ENCODE measurements around the gene PC.

The PC gene

GRCh38 chr11:66915866-66916265 is 42.3 kb downstream of the PC start:
- H3F3A ChIP-seq (ENCODE audit: insufficient read depth, low read length): no peaks in the 10 kb centered on the region
- H2AFZ ChIP-seq (ENCODE audit: low read length): no peak overlapping the region
- no peaks in the 10 kb centered on the region for H3K27me3 ChIP-seq (replicated peaks; ENCODE audit: insufficient read depth, low read length)
- no peak overlapping the region for H3K4me2 ChIP-seq (ENCODE audit: low read depth, low read length)
- no peaks in the 10 kb centered on the region for H3K9me2 ChIP-seq (replicated peaks; ENCODE audit: insufficient read depth, low read length)
- H3K79me2 ChIP-seq (ENCODE audit: low read length): no peaks in the 10 kb centered on the region
- H3K9ac ChIP-seq (ENCODE audit: low read length): no peak overlapping the region
- H3K36me3 ChIP-seq (replicated peaks; ENCODE audit: insufficient read depth, low read length): no peaks in the 10 kb centered on the region
- 0 out of 2 replicates have a peak, but pooled peaks cover 8% of the 10 kb centered on the region for H3K4me1 ChIP-seq (ENCODE audit: low read length)
- H3K4me3 ChIP-seq (ENCODE audit: low read length): no peak overlapping the region
- H4K20me1 ChIP-seq (ENCODE audit: insufficient read depth, low read length): no peaks in the 10 kb centered on the region
- no peaks in the 10 kb centered on the region for H3K9me3 ChIP-seq (replicated peaks; ENCODE audit: insufficient read depth, low read length)
- no peak for DNase-seq
- no peak for TF ChIP-seq EZH2phosphoT487 (IDR thresholded peaks at IDR 0.05; ENCODE audit: low read length)
- TF ChIP-seq EZH2 (optimal IDR thresholded peaks at IDR 0.05; ENCODE audit: low read depth, low read length): no peak
- no peak for TF ChIP-seq CTCF (IDR thresholded peaks at IDR 0.05; ENCODE audit: low read length)
- no peak overlapping the region for H3K27ac ChIP-seq (ENCODE audit: low read length)

DNA sequence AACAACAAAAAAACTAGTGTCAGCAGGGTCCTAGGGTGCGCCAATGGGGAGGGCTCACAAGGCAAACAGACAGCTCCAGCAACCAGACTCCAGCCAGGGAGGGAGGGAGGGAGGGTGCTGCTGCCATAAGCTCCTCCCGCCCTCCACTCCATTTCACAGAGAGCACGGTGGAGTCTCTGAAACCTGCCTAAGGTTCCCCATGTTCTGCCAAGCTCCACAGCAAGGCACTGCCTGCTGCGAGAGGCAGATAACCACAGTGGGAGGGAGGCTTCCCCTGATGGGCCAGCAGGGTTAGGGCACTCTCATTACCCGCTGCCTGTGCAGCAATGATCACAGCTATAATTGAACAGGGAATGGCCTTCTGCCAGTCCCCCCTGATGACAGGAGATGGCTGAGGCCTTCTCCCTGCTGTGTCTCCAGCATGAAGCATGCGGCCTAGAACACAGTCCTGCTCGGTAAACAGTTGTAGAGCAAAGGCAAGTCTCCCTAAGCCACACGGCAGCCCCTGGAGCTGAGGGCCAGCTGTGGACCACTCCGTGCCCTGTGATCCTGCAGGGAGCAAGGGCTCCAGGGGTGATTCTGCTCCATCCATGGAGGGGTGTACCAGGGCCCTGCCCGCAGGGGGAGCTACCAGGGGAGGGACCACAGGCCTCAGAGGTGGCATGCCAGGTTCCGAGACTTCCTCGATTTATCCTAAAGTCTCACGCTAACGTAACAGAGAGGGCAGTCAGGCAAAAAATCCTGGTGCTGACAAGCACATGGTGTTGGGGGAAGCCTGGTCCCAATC is 42.9 kb downstream of the PC start:
- Histone ChIP-seq H3K4me1 (ENCODE audit: low read length) (0 out of 2 replicates have a peak, but pooled peaks cover 8% of the 10 kb centered on the region), H3K79me2 (ENCODE audit: low read length) (no peaks in the 10 kb centered on the region), H2AFZ (ENCODE audit: low read length) (no peak overlapping the region), H3K27ac (ENCODE audit: low read length) (no peak overlapping the region), H3K9ac (ENCODE audit: low read length) (no peak overlapping the region), H3K4me2 (ENCODE audit: low read depth, low read length) (no peak overlapping the region), H3K9me3 (replicated peaks; ENCODE audit: insufficient read depth, low read length) (no peaks in the 10 kb centered on the region), H3K4me3 (ENCODE audit: low read length) (no peak overlapping the region), H3K27me3 (replicated peaks; ENCODE audit: insufficient read depth, low read length) (peaks cover under 1% of the 10 kb centered on the region; the same call in 1 of the 2 replicates), H3K9me2 (replicated peaks; ENCODE audit: insufficient read depth, low read length) (no peaks in the 10 kb centered on the region), H4K20me1 (ENCODE audit: insufficient read depth, low read length) (no peaks in the 10 kb centered on the region), H3F3A (ENCODE audit: insufficient read depth, low read length) (no peaks in the 10 kb centered on the region), H3K36me3 (replicated peaks; ENCODE audit: insufficient read depth, low read length) (no peaks in the 10 kb centered on the region)
- TF ChIP-seq EZH2 (optimal IDR thresholded peaks at IDR 0.05; ENCODE audit: low read depth, low read length) (no peak), EZH2phosphoT487 (IDR thresholded peaks at IDR 0.05; ENCODE audit: low read length) (no peak), CTCF (IDR thresholded peaks at IDR 0.05; ENCODE audit: low read length) (no peak)
- no peak for DNase-seq

- no peaks in the 10 kb centered on the region for H3K9me2 ChIP-seq (replicated peaks; ENCODE audit: insufficient read depth, low read length)
- no peaks in the 10 kb centered on the region for H3K9me3 ChIP-seq (replicated peaks; ENCODE audit: insufficient read depth, low read length)
- no peaks in the 10 kb centered on the region for H4K20me1 ChIP-seq (ENCODE audit: insufficient read depth, low read length)
- H3K36me3 ChIP-seq (replicated peaks; ENCODE audit: insufficient read depth, low read length): no peaks in the 10 kb centered on the region
- H3F3A ChIP-seq (ENCODE audit: insufficient read depth, low read length): no peaks in the 10 kb centered on the region
- H2AFZ ChIP-seq (ENCODE audit: low read length): no peak overlapping the region
- H3K4me3 ChIP-seq (ENCODE audit: low read length): no peak overlapping the region
- TF ChIP-seq EZH2 (optimal IDR thresholded peaks at IDR 0.05; ENCODE audit: low read depth, low read length) (no peak), EZH2phosphoT487 (IDR thresholded peaks at IDR 0.05; ENCODE audit: low read length) (no peak), CTCF (IDR thresholded peaks at IDR 0.05; ENCODE audit: low read length) (no peak)
- 0 out of 2 replicates have a peak, but pooled peaks cover 3% of the 10 kb centered on the region for H3K4me1 ChIP-seq (ENCODE audit: low read length)
- no peak overlapping the region for H3K9ac ChIP-seq (ENCODE audit: low read length)
- peaks cover 8% of the 10 kb centered on the region; the same call in 1 of the 2 replicates for H3K27me3 ChIP-seq (replicated peaks; ENCODE audit: insufficient read depth, low read length)
- H3K27ac ChIP-seq (ENCODE audit: low read length): no peak overlapping the region
- H3K4me2 ChIP-seq (ENCODE audit: low read depth, low read length): no peak overlapping the region
- no peak for DNase-seq
- no peaks in the 10 kb centered on the region for H3K79me2 ChIP-seq (ENCODE audit: low read length)
Observed at GRCh38 chr11:66914505-66914904, 43.7 kb downstream of the PC start.

Measured in MM.1S (cell line).